ENCODE measurements around the gene OGFOD2.
A peak's percentile ranks its signal among the peaks of the same experiment; 100 is the strongest.

The OGFOD2 gene

DNA sequence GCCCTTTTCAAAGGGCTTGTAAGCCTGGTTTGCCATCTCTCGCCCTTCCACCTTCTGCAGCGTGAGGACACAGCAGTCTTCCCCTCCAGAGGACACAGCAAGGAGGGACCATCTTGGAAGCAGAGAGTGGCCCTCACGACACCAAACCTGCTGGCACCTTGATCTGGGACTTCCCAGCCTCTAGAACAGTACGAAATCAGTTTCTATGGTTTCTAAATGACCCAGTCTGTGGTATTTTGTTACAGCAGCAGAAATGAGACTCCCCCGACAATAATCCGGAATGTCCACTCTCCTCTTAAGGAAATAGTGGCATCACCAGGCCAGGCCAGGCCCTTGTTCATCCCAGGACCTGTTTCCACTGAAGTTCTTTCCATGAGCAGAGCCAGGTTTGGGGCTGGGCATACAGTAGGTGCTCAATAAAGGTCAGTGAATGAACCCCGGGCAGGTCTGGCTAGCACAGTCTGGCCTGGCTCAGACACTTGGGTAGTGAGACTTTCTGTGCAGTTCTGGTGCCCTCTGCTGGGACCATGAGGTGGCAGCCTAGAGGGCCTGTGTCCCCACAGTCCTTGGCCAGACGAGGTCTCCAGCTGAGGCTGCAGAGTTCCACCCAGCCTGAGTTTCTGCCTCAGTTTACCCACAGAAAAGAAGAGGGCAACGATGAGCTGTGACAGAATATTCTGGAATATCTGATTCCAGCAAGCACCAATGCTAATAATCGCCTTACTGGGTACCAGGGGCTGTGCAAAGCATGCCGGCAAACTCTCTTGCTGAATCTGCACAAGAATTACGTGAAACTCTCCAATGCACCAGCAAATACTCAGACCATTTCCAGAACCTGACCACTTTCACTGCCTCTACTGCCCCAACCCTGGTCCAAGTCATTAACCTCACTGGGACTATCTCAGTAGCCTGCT lies 22.8 kb upstream of the OGFOD2 start:
- peak; percentile 85 for DNase-seq (ENCODE audit: low spot score)

DNA sequence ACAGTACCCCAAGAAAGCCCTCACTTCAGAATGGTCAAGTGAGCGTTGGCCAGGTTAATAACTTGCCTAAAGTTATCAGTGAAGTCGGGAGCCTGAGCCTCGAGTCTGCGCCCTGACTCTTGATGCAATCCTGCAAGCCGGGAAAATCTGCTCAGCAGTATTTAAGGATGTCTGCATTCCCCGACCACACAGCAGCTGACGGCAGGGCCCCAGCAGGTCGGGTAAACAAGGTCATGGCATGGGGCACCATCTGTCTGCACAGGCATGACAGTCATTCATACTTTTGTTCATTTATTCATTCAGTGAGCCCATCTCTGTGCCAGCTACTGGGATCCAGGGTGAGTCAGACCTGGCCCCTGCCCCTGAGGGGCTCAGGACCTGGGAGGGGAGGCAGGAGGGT lies 19.9 kb upstream of the OGFOD2 start:
- DNase-seq (ENCODE audit: low spot score), result no peak

DNA sequence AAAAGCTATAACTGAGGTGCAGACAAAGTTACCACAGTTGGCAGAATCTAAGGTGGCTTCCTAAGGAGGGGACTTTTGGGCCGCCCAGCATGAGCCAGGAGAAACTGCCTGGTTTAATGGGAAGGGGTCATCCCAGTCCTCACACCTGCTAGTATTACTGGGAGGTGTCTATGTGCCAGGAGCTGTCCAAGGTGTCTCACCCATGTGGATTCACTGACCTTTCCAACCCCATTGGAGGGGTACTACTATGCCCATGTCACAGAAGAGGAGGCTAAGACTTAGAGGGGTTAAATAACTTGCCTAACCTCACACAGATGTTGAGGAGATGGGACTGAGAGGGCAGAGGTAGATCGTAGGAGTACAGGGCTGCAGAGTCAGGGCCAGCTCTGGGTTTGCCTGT lies 19.0 kb upstream of the OGFOD2 start:
- peak; percentile 13 for DNase-seq (ENCODE audit: low spot score)

DNA sequence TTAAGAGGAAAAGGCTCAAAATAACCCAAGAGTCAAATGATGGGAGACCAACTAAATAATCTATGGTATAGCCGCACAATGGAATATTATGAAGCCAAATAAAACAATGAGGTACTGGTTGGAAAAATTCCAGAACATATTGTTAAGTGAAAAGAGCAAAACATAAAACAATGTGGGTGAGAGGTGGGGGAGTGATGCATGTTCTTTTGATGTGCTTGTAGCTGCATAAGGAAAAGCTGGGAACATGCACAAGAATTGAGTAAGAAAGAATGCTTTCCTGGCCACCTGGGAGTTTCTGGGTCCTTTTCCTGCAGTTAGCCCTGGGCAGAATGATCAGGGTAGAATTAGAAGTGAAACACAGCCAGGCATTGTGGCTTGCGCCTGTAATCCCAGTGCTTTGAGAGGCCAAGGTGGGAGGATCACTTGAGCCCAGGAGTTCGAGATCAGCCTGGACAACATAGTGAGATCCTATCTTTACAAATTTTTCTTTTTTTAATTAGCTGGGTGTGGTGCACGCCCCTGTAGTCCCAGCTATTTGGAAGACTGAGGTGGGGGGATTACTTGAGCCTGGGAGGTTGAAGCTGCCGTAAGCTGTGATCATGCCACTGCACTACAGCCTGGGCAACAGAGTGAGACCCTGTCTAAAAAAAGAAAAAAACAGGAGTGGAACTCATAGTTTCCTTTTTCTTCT lies 16.7 kb upstream of the OGFOD2 start:
- DNase-seq (ENCODE audit: low spot score), result no peak

DNA sequence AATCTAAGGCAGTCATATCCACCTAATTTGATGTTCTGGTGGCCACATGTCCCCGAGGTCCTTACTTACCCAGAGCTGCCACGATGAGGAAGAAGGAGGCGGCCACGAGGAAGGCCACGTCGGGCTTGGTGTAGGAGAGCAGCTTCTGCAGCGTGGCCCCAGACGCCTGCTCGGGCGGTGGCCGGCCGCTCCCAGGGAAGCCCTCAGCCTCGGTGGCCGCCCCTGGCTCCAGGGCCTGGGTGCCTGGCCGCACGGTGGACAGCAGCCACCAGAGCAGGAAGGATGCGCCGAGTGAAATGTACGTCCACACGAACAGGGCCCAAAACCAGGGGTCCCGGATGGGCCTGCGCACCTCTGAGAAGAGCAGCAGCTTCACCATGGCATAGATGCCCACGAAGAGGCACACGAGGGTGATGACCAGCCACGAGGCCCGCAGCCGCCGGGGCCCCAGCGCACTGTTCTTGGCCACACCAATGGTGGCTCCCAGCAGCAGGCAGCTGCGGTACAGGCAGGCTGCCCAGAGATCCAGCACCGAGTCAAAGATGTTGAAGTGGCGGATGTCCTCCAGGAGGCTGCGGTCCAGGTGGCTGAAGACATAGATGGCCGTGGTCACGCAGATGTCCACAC lies 15.4 kb upstream of the OGFOD2 start:
- peak; percentile 13 for DNase-seq (ENCODE audit: low spot score)

DNA sequence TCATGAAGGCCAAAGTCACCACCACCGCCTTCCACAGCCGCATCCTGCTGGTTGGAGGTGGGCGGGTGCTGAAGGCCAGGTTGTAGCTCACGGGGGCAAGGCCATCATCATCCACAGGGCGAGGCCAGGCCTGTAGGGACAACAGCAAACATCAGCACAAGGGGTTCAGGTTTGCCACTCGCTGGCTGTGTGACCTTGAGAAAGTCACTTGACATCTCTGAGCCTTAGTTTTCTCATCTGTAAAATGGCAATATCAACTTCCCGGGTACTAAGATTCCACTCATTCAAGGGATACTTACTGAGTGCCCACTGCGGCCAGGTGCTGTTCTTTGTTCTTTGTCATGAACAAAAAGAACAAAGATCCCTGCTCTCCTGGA lies 14.9 kb upstream of the OGFOD2 start:
- no peak for DNase-seq (ENCODE audit: low spot score)

DNA sequence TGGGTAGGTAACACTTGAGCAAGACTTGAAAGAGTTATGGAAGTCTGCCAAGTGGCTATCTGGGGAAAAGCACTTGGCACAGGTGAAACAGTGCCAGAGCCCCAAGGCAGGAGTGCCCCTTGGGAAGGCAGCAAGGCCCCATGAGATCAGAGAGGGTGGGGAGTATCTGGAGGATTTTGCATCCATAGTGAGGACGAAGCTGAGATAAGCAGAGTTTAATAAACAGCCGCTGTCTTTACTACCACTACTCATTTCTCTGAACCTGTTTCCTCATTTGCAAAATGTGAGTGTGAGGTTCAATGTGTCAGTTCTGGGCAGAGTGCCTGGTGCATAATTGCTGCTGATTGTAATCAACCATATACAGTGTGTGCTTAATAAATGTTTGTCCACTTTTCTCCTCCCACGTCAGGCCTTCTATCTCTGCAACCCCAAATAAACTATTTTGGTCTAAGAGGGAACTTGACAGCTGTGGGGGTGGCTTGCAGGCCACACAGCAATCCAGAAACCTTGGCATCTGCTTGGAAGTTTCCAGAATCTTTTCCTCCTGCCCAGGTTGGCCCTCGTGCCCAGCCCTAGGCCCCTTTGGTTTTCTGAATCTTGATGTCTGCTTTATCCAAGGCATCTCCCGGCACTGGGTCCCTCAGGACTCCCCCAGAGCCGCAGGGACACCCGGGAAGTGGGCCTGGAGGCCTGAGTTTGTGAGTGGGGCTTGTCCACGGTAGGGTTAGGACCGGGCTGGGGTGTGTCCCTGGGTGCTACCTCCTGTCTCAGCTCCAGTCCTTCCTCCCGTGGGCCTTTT lies 13.3 kb upstream of the OGFOD2 start:
- peak; percentile 8 for DNase-seq (ENCODE audit: low spot score)

DNA sequence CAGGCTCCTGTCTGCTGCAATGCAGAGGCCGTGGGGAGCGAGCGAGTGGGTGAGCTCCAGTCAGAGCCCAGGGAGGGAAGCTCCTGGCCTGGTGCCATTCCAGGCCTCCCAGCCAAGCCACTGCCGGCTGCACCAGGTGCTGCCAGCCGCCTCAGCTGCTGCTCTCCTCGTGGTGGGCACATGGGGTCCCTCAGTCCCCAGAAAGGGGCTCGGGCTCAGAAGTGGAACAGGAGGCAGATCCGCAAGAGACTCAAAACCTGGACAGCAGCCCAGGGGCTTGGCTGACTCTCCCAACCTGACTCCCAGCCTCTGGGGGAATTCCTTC lies 11.1 kb upstream of the OGFOD2 start:
- DNase-seq (ENCODE audit: low spot score), result no peak

DNA sequence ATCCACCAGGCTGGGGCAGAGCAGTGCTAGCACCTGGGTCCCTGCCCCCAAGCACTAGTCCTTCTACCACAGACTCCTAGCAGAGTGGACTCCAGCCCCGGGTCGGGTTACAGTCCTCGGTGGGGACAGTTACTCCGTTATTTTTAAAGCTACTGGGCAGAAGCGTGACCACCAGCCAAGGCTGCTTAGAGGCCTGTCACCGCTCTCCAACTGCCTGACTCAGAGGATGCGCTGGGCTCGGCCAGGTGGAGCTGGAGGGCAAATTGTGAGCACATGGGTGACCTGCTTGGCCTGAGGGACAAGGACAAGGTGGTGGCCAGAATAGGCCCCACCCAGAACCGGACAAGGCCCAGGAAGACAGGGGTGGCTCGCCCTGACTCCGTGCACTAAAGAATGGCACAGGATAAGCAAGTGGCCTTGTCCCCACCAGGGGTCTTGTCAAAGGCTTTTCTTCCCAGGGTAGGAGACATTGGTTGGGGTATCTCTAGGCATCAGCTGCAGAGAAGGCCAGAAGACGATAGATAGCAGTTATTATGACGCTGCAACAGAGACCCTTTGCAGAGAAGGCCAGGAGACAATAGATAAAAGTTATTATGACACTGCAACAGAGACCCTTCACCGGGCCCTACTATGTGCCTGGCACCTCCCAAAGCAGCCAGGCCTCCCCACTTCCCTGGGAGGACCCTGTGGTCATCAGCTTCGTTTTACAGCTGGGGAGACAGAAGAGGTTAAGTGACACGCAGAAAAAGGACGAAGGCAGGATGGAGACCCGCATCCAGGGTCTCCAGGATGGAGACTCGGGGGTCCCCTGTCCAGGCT lies 10.4 kb upstream of the OGFOD2 start:
- no peak for DNase-seq (ENCODE audit: low spot score)

DNA sequence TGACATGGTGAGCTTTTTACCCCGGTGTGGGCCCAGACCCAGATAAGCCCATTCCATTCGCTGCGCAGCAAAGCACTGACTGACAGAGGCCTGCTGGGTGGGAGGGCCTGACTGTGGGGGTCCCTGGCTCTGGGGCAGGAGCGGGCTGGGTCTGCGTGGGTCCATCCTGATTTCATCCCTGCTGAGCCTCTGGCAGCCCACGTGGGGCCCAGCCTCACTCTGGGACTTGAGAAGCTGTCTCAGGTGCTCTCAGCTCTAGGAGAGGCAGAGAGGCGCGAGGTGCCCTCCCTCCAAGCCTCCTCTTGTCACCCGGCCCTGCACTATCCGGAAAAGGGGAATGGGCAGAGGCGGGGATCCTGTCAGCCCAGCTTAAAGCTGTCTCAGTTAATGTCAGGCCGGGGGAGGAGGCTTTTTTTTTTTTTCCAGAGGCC lies 9.7 kb upstream of the OGFOD2 start:
- DNase-seq (ENCODE audit: low spot score), result no peak

DNA sequence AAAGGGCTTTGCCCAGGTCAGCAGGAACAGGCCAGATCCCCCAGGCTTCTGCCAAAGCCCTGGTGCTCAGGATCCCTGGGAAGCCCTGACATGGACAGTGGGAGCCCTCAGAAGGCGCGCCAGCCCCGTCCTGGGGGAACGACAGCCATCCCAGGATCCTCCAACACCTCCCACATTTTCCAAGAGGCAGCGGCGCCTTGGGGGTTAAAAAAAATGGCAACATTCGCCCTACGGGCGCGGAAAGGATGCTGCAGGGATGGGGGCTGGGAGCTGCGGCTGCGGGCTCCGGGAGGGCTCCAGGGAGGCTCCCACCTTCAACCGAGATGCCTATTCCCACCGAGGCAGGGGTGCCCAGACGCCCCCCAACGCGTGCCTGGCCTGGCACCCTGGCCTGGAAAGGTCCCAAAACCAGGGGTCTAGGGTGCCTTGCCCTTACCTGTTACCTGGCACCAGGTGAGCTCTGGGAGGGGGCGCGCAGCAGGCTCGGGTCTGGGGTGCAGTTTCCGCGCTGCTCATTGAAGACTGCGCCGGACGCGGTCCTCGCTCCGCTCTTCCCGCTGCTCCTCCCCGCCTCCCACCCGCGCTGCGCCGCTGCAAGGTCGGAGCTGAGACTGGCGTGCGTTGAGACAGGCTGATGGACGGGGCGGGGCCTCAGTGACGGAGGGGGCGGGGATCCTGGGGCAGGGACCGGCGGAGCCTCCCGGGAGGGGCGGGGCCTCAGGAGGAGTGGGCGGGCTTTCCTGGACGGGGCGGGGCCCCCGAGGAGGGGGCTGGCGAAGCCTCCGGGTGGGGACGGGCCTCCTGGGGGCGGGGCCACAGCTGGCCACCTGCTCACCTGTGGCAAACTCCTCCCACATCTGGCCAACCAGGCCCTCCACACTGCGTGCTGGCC lies 8.9 kb upstream of the OGFOD2 start, which contains the start of gene ABCB9:
Gene ABCB9, minus strand, starts transcription at position 613 of the 892 bp plus-strand sequence. CDS start 6,228 bp downstream, outside the sequence.
- DNase-seq (ENCODE audit: low spot score), result peak; percentile 100

DNA sequence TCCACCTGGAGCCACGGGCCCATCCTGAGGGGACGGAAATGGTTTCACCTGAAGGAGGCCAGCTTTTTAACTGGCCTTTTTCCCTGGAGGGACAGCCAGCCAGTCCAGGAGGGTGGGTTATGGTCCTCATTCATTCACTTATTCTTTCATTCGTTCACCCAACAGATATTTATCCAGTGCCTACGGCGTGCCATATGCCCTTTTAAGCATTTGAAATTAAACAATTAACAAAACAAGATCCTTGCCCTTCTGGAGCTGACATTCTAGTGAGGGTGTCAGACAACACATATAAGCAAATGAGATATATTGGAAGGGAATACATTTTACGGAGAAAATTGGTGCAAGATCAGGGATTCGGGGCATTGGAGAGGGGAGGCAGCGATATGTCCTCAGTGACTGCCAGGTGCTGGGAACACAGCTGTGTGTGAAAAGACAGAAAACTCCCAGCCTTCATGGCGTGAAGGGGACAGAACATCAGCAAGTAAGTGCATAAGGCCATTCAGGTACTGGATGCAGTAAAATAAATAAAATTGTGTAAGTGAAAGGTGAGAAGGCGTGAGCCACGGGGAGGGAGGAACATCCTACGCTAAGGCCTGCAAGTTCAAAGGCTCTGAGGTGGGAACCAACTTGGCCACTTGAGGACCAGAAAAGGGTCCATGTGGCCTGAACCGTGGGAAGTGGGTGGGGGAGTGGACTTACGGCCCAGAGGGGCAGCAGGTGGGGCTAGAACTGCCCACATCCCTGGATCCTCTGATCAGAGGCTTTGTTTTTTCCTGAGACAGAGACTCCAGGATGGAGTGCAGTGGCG lies 8.1 kb upstream of the OGFOD2 start:
- DNase-seq (ENCODE audit: low spot score), result no peak

DNA sequence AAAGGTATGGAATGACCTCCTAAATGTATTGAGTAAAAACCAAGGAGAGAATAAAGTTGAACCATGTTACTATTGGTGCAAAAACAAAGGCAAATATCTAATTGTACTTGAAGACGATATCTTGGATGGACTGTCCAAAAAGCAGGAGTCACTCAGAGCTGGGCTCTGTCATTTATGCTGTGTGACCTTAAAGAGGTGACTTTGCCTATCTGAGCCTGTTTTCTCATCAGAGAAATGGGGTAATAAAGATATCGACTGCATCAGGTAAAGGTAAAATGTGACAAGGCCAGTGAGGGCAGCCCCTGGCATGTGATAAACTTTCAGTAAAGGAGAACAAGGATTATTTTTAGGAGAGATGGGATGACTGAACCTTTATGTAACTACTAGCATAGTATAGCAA lies 6.9 kb upstream of the OGFOD2 start:
- DNase-seq (ENCODE audit: low spot score), result no peak

DNA sequence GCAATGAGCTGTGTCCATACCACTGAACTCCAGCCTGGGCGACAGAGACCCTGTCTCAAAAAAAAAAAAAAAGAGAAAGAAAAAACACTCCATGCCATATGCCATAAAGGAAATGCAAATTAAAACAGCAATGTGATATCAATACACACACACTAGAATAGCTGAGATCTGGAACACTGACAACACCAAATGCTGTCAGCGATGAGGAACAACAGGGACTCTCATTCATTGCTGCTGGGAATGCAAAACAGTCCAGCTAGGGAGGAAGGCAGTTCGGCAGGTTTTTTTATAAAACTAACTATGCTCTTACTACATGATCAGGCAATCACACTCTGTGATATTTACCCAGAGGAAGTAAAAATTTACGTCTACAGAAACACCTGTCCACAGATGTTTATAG lies 5.4 kb upstream of the OGFOD2 start:
- DNase-seq (ENCODE audit: low spot score), result no peak

DNA sequence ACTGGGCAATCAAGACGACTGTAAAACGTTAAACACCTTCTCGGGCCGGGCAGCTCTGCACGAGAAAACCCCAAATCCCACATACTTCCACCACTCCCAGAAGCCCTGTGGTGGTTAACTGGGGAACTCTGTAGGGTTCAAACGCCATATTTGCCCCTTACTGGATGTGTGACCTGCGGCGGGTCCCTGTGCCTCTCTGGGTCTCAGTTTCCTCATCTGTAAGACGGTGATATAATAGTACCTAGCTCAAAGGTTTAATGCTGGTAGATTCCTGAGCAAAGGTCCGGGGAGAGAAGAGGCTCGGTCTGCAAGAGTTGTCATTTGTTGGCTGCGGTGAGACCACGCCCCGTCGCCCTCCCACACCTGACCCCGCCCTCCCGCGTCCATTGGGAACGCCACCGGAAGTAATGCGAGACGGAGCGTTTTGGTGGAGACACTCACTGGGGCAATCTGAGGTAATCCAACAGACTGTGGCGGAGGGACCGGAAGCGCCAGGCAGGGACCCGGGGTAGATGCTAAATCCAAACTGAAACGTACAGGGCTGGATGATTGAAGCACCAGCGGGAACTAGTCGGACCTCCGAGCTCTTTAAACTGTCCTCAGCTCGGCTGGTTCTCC lies 661 bp upstream of the OGFOD2 start:
- peak; percentile 89 for DNase-seq (ENCODE audit: low spot score)

DNA sequence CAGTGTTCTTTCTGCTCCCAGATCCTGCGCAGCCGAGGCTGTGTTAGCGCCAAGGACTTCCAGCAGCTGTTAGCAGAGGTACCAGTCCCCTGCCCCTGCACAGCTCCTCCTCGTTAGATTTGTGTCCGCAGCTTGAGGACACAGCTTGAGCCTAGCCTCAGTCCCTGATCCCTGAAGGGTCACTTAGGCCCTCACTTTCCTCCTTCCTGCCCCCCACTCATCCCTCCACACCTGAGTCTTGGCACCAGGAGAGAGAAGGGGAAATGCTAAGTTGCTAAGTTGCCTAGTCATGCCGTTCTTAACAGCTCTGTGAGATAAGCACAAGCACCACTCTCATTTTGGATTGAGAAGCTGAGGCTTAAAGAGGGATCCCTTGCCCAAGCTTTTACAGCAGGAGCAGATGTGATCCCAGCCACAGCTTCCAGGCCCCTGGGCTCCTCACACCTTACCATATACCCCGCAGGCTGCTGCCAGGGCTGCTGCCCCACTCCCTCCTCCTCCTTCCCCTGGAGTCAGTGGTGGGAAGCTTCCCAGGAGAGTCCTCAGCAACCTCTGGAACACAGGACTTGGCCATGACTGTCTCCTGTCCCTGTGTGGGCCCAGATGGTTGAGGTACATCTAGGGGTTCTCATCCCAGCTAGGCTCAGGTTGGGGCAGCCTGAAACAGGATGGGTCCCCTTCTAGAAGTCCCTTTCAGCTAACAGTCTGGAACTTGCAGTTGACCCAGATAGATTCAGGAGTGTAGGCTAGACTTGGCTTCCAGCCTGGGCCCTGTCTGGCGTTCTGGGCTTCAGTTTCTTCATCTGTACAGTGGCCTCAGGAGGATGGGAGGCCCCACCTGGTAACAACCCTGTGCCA lies 975 bp downstream of the OGFOD2 start:
- no peak for DNase-seq (ENCODE audit: low spot score)

DNA sequence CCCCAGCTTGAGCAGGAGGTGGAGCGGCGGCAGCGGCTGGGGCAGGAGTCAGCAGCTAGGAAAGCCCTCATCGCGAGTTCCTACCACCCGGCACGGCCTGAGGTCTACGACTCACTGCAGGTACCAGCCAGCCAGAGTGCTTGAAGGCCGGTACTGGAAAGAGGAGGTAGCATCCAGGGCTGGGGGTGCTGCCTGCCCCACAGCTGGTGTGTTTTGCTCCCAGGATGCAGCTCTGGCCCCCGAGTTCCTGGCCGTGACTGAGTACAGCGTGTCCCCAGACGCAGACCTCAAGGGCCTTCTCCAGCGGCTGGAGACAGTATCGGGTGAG lies 1.6 kb downstream of the OGFOD2 start:
- no peak for DNase-seq (ENCODE audit: low spot score)

DNA sequence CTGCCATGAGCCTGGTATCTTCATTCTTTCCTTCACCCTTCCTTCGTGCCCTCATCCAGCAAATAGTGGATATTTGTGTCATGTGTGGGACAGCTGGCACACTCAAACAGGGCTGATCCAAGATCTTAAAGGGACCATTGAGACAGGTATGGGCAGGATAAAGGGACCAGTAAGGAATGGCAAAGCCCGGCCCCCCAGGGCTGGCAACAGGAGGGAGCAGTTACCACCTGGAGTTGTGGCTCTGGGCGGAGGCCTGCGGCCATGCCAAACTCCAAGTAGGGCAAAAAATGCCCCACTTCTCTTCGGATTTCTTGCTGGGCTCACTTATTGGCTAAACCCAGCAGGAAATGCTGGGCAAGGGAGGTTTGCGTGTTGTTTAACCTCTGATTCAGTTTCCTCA lies 2.1 kb downstream of the OGFOD2 start:
- no peak for DNase-seq (ENCODE audit: low spot score)
